IPS-20b (cell line): ENCODE results near the gene ZPR1.
"Not testable (repeated sequence)": the region's sequence is repeated elsewhere in the genome, so short reads cannot be mapped to it uniquely, and the experiment has no call there.

Experiments used
- H3K27ac ChIP-seq: one replicate; pipeline ENCODE4 v1.5.1; 2013; ENCODE audit warnings: low read length
- H3K27me3 ChIP-seq: 2 replicates; pipeline ENCODE4 v1.6.1; 2013; ENCODE audit warnings: mild to moderate bottlenecking, low read length, inconsistent platforms; ENCODE audit not compliant: insufficient read depth
- H3K36me3 ChIP-seq: 2 replicates; pipeline ENCODE4 v1.6.1; 2013; ENCODE audit warnings: low read depth, mild to moderate bottlenecking, inconsistent platforms, low read length, moderate library complexity; ENCODE audit not compliant: insufficient read depth
- H3K4me1 ChIP-seq: 2 replicates; pipeline ENCODE4 v1.6.1; 2013; ENCODE audit warnings: mild to moderate bottlenecking, control low read depth, inconsistent platforms, low read length, moderate library complexity; ENCODE audit not compliant: insufficient read depth
- H3K4me3 ChIP-seq: 2 replicates; pipeline ENCODE4 v1.5.1; 2013; ENCODE audit warnings: mild to moderate bottlenecking, low read length, inconsistent platforms
- H3K9ac ChIP-seq: 2 replicates; pipeline ENCODE4 v1.6.1; 2013; ENCODE audit warnings: low read depth, mild to moderate bottlenecking, inconsistent platforms, low read length, moderate library complexity
- H3K9me3 ChIP-seq: 2 replicates; pipeline ENCODE4 v1.6.1; 2013; ENCODE audit warnings: mild to moderate bottlenecking, low read depth, low read length, inconsistent platforms; ENCODE audit not compliant: insufficient read depth

The ZPR1 gene

DNA sequence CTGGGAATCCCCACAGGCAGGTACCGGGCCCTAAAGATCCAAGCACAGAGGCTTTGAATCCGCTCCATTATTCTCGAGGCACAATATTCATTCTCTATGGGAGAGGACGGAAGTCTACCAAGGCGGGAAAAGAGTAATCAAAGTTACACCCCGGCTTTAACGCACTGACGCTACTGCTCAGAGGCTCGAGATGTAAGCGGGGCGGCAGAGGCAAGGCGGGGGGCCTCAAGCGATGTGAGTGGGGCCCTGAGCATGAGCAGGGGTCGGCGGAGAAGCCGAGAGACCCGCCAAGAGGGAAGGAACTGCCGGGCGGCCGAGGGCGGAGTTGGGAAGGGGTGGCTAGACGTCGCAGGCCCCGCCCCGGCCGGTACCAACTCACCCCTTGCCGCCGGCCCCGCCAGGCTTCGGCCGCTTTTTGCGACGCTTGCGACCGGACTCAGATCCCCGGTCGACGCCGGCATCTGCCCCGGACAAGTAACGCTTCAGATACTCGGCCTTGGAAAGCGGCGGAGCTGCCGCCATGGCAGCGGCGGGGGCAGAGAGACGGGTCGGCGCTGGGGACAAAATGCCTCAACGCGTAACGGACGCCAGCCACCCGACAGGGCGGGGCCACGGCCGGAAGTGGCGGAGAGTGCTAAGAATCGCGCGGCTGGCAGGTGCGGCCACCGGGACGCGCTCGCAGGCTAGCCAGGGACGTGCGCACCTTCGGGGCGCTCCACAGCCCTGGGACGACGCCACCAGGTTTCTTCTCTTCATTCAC, 15.2 kb downstream of the ZPR1 start, which contains the start of gene BUD13:
BUD13 (minus strand) TSS at position 545 of the 760 bp plus-strand sequence; CDS start at position 522, 23 bp downstream.
- peak within 1 kb of the TSS; percentile 89 for H3K27ac ChIP-seq

DNA sequence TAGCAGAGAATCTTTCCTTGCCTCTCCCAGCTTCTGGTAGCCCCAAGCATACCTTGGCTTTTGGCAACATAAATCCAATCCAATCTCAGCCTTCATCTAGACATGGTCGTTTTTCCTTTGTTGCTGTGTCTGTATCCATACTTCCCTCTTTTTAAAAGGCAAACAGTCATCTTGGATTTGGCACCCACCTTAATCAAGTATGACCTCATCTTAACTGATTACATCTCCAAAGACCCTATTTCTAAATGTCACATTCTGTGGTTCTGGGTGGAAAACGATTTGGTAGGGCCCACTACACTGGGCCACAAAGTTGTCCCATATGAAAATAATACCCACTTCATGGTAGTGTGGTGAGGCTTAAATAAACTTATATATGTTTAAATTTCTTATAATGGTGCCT, 15.9 kb downstream of the ZPR1 start:
- Histone ChIP-seq H3K9me3 (no peaks in the 10 kb centered on the region), H3K36me3 (peaks cover 39% of the 10 kb centered on the region), H3K27ac (no peak overlapping the region), H3K4me1 (peaks cover 5% of the 10 kb centered on the region; the same call in 1 of the 2 replicates), H3K9ac (peak overlapping the region; percentile 98), H3K27me3 (no peaks in the 10 kb centered on the region), H3K4me3 (peak overlapping the region; percentile 97)

More for the DNA sequence above, 15.2 kb downstream of the ZPR1 start, which contains the start of gene BUD13:
- peak within 1 kb of the TSS; percentile 98 for H3K9ac ChIP-seq
- H3K9me3 ChIP-seq = no peaks in the 10 kb centered on the region
- H3K4me1 ChIP-seq = peaks cover 5% of the 10 kb centered on the region; the same call in 1 of the 2 replicates
- H3K36me3 ChIP-seq = peaks cover 42% of the 10 kb centered on the region
- H3K4me3 ChIP-seq = peak within 1 kb of the TSS; percentile 97
- H3K27me3 ChIP-seq = no peaks in the 10 kb centered on the region

- no peak overlapping the region for H3K27ac ChIP-seq
- peaks cover 88% of the 10 kb centered on the region for H3K36me3 ChIP-seq
- H3K27me3 ChIP-seq = no peaks in the 10 kb centered on the region
- no peak overlapping the region for H3K4me3 ChIP-seq
- no peaks in the 10 kb centered on the region for H3K4me1 ChIP-seq
- no peak overlapping the region for H3K9ac ChIP-seq
- H3K9me3 ChIP-seq = no peaks in the 10 kb centered on the region
Measured at GRCh38 chr11:116762132-116762531, 25.7 kb downstream of the ZPR1 start.

GRCh38 chr11:116756044-116756443, 31.8 kb downstream of the ZPR1 start:
- not testable (repeated sequence) for H3K9ac ChIP-seq, H3K27me3 ChIP-seq, H3K4me1 ChIP-seq, H3K4me3 ChIP-seq, H3K9me3 ChIP-seq, H3K27ac ChIP-seq
- H3K36me3 ChIP-seq = peaks cover 95% of the 10 kb centered on the region

- H3K9me3 ChIP-seq = no peaks in the 10 kb centered on the region
- H3K4me3 ChIP-seq = no peak overlapping the region
- no peak overlapping the region for H3K9ac ChIP-seq
- peaks cover 92% of the 10 kb centered on the region for H3K36me3 ChIP-seq
- no peak overlapping the region for H3K27ac ChIP-seq
- no peaks in the 10 kb centered on the region for H3K27me3 ChIP-seq
- no peaks in the 10 kb centered on the region for H3K4me1 ChIP-seq
Measured at GRCh38 chr11:116750070-116750718, 37.6 kb downstream of the ZPR1 start.

- H3K27me3 ChIP-seq = no peaks in the 10 kb centered on the region
- peak overlapping the region; percentile 30; the same call in 1 of the 2 replicates for H3K9ac ChIP-seq
- H3K4me3 ChIP-seq = no peak overlapping the region
- peaks cover 17% of the 10 kb centered on the region for H3K36me3 ChIP-seq
- no peak overlapping the region for H3K27ac ChIP-seq
- peaks cover 9% of the 10 kb centered on the region for H3K4me1 ChIP-seq
- H3K9me3 ChIP-seq = no peaks in the 10 kb centered on the region
Measured at GRCh38 chr11:116742104-116742503, 45.7 kb downstream of the ZPR1 start.

DNA sequence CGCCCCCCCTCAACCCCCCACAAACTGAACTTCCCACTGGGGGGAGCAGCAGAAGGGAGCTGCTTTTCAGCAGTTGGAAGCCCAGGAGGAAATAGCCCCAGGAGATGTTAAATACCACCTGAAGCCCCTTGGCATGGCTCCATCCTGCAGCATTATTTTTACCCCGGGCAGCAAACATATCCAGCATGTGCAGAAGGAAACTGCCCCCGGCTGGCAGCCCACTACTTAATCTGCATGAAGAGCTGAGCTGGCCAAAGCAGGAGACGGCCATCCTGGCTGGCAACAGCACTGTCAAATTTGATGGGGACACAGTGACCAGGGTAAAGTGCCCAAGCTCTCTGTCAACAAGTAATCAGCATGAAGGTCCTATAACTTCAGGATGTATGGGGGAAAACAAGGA, 47.1 kb downstream of the ZPR1 start:
- Histone ChIP-seq H3K9ac (no peak overlapping the region), H3K4me1 (peaks cover 9% of the 10 kb centered on the region), H3K4me3 (no peak overlapping the region), H3K27ac (no peak overlapping the region), H3K27me3 (no peaks in the 10 kb centered on the region), H3K36me3 (peaks cover 7% of the 10 kb centered on the region; the same call in 1 of the 2 replicates), H3K9me3 (no peaks in the 10 kb centered on the region)

GRCh38 chr11:116738975-116739374, 48.8 kb downstream of the ZPR1 start:
- H3K27ac ChIP-seq = no peak overlapping the region
- no peaks in the 10 kb centered on the region for H3K27me3 ChIP-seq
- H3K9ac ChIP-seq = no peak overlapping the region
- no peaks in the 10 kb centered on the region for H3K36me3 ChIP-seq
- H3K9me3 ChIP-seq = no peaks in the 10 kb centered on the region
- H3K4me1 ChIP-seq = peaks cover 9% of the 10 kb centered on the region
- H3K4me3 ChIP-seq = no peak overlapping the region

GRCh38 chr11:116736763-116737162, 51.1 kb downstream of the ZPR1 start:
- H3K4me1 ChIP-seq = peaks cover 6% of the 10 kb centered on the region
- H3K9me3 ChIP-seq = no peaks in the 10 kb centered on the region
- no peak overlapping the region for H3K27ac ChIP-seq
- no peaks in the 10 kb centered on the region for H3K27me3 ChIP-seq
- H3K9ac ChIP-seq = no peak overlapping the region
- H3K36me3 ChIP-seq = no peaks in the 10 kb centered on the region
- no peak overlapping the region for H3K4me3 ChIP-seq

DNA sequence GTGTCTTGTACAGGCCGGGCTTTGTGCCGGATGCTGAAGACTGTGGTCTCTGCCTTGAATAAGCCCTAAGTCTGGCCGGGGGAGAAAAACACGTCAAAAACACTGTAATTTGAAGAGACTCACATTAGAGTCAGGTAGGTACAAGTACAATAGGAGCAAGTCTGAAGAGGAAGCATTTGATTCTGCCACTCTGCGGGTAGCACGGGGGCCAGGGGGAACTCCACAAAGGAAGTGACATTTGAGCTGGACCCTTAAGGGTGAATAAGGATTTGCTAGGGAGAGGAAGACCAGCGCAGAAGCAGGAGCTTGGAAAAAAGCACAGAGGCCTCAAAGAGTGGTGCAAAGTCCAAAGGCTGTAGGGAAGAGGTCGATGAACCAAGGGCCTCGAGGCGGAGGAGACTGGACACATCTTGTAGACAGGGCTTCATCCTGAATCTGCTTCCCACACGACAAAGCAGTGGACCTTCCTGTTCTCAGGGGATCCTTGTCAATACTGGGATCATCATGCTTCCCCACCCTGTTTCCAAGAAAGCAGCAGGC, 53.8 kb downstream of the ZPR1 start:
- Histone ChIP-seq H3K4me3 (no peak overlapping the region), H3K27ac (no peak overlapping the region), H3K9ac (no peak overlapping the region), H3K27me3 (no peaks in the 10 kb centered on the region), H3K36me3 (no peaks in the 10 kb centered on the region), H3K9me3 (no peaks in the 10 kb centered on the region), H3K4me1 (peaks cover 14% of the 10 kb centered on the region)

DNA sequence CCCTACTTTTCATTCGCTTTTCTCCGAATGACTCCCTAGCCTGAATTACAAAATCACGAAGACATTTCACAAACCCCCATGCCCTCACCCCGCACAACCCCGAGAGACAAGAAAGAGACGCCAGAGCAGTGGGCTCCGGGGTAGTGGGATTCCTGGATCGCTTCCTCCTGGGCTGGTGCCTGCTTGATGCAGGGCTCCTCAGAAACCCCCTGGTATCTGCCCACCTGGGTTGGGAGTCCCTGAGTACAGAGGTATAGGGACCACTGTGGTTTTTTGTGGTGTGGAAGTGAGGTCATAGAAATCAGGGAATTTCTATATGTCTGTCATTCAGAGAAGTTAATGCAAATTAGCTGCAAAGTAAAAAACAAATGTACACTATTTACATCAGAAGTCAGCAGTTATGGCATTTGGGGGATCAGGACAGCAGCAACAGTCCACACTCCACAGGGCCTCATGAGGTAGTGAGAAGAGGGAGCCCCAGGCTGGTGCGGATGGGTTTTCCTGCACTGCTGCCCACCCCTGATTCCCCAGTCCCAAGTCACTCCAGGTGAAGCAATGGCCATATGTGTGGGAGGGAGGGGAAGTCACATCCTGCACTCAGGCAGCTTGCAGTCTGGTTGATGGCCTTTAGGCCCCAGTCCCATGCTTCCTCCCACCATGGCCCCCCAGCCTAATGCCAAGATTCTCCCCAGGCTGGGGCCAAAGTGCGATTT, 54.6 kb downstream of the ZPR1 start:
- H3K27ac ChIP-seq = no peak overlapping the region
- peaks cover 14% of the 10 kb centered on the region for H3K4me1 ChIP-seq
- H3K27me3 ChIP-seq = no peaks in the 10 kb centered on the region
- no peaks in the 10 kb centered on the region for H3K9me3 ChIP-seq
- no peak overlapping the region for H3K9ac ChIP-seq
- no peaks in the 10 kb centered on the region for H3K36me3 ChIP-seq
- no peak overlapping the region for H3K4me3 ChIP-seq
